ENCODE measurements around the gene OPCML. TPM values are rescaled to one million over a fixed set of nuclear protein-coding genes. Genes with fewer than 3 reads are reported as not detected.

The OPCML gene
- total RNA-seq, 4 donors from 2014 or later, result 0.15 TPM; not detected in 3

DNA sequence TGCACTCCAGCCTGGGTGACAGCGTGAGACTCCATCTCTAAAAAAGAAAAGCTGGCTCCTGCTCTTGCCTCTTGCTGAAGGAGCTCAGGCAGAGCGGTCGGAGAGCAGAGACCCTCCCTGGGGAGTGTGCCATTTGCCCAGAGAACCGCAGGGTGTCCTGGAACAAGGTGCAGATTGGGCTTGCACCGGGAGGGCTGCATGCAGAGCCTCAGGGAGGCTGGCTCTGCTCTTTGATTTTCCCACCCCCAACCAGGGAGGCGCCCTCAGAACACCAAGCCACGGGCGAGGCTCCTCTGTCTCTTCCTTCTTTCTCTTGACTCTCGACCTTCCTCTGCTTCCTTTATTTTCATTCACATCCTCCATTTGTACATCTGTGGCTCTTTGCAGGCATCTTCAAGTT is 889.1 kb downstream of the OPCML start:
- no peak overlapping the region for H3K4me3 ChIP-seq
- no peaks in the 10 kb centered on the region for H3K36me3 ChIP-seq
- no peaks in the 10 kb centered on the region for H3K9me3 ChIP-seq
- H3K27me3 ChIP-seq, result no peaks in the 10 kb centered on the region
- DNase-seq (ENCODE audit: low spot score in 2 of 2), result no peak
- no peak overlapping the region for H3K27ac ChIP-seq
- no peak for TF ChIP-seq EP300 (IDR thresholded peaks at IDR 0.05)
- TF ChIP-seq POLR2AphosphoS5 (IDR thresholded peaks at IDR 0.05), result no peak
- TF ChIP-seq POLR2A (IDR thresholded peaks at IDR 0.05), result no peak
- TF ChIP-seq CTCF (IDR thresholded peaks at IDR 0.05), result no peak
- WGBS, result 46% methylated on average over 9 of the region's 9 CpGs
- no peaks in the 10 kb centered on the region for H3K4me1 ChIP-seq

GRCh38 chr11:132640952-132641351 is 891.3 kb downstream of the OPCML start:
- Histone ChIP-seq H3K27ac (no peak overlapping the region), H3K9me3 (no peaks in the 10 kb centered on the region), H3K4me1 (no peaks in the 10 kb centered on the region), H3K27me3 (no peaks in the 10 kb centered on the region), H3K36me3 (no peaks in the 10 kb centered on the region), H3K4me3 (no peak overlapping the region)
- no peak for TF ChIP-seq CTCF (IDR thresholded peaks at IDR 0.05)
- TF ChIP-seq EP300 (IDR thresholded peaks at IDR 0.05), result no peak
- no peak for TF ChIP-seq POLR2AphosphoS5 (IDR thresholded peaks at IDR 0.05)
- no peak for TF ChIP-seq POLR2A (IDR thresholded peaks at IDR 0.05)
- no peak for DNase-seq (ENCODE audit: low spot score in 2 of 2)
- 89% methylated on average over 2 of the region's 3 CpGs for WGBS

DNA sequence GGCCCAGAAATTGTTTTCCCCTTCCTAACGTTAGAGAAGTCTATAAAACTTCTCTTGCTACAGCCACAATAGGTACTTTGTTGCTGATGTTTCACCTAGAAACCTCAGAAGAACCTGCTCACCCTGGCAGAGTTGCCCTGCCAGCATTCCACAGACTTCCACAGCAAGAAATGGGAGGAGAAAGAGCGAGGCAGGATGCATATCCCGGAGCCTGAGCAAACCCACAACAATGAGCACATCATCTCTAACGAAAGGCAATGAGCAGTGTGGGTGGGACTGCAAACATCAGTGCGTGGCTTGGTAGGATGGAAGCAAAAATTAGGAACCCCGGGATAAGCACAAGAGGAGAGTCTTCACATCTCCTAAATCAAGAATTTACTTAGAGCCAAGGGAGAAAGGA is 892.3 kb downstream of the OPCML start:
- no peaks in the 10 kb centered on the region for H3K9me3 ChIP-seq
- TF ChIP-seq POLR2A (IDR thresholded peaks at IDR 0.05), result no peak
- no peak for TF ChIP-seq CTCF (IDR thresholded peaks at IDR 0.05)
- no peak for TF ChIP-seq POLR2AphosphoS5 (IDR thresholded peaks at IDR 0.05)
- TF ChIP-seq EP300 (IDR thresholded peaks at IDR 0.05), result no peak
- no peak overlapping the region for H3K27ac ChIP-seq
- no peaks in the 10 kb centered on the region for H3K36me3 ChIP-seq
- no peaks in the 10 kb centered on the region for H3K4me1 ChIP-seq
- H3K27me3 ChIP-seq, result no peaks in the 10 kb centered on the region
- H3K4me3 ChIP-seq, result no peak overlapping the region
- 71% methylated on average over 6 of the region's 6 CpGs for WGBS
- no peak for DNase-seq (ENCODE audit: low spot score in 2 of 2)

GRCh38 chr11:132639403-132639802 is 892.9 kb downstream of the OPCML start:
- WGBS, result 57% methylated on average over 3 of the region's 3 CpGs
- Histone ChIP-seq H3K9me3 (no peaks in the 10 kb centered on the region), H3K4me1 (no peaks in the 10 kb centered on the region), H3K36me3 (no peaks in the 10 kb centered on the region), H3K4me3 (no peak overlapping the region), H3K27me3 (no peaks in the 10 kb centered on the region), H3K27ac (no peak overlapping the region)
- no peak for TF ChIP-seq EP300 (IDR thresholded peaks at IDR 0.05)
- no peak for TF ChIP-seq POLR2AphosphoS5 (IDR thresholded peaks at IDR 0.05)
- TF ChIP-seq POLR2A (IDR thresholded peaks at IDR 0.05), result no peak
- TF ChIP-seq CTCF (IDR thresholded peaks at IDR 0.05), result no peak
- DNase-seq (ENCODE audit: low spot score in 2 of 2), result no peak

- H3K4me1 ChIP-seq, result no peaks in the 10 kb centered on the region
- no peaks in the 10 kb centered on the region for H3K36me3 ChIP-seq
- H3K9me3 ChIP-seq, result no peaks in the 10 kb centered on the region
- H3K27me3 ChIP-seq, result no peaks in the 10 kb centered on the region
- 73% methylated on average over 1 of the region's 1 CpG for WGBS
- no peak for DNase-seq (ENCODE audit: low spot score in 2 of 2)
- TF ChIP-seq CTCF (IDR thresholded peaks at IDR 0.05), result no peak
- TF ChIP-seq EP300 (IDR thresholded peaks at IDR 0.05), result no peak
- no peak overlapping the region for H3K27ac ChIP-seq
- no peak overlapping the region for H3K4me3 ChIP-seq
Observed at GRCh38 chr11:132638423-132638822, 893.9 kb downstream of the OPCML start.

All from suprapubic skin (tissue), 4 donors.